Hippocampal formation (tissue), 2 donors: ENCODE data around the gene ANAPC16.
"Not testable (repeated sequence)": the region's sequence is repeated elsewhere in the genome, so short reads cannot be mapped to it uniquely, and the experiment has no call there.

Source experiments
- DNase-seq, 2 donors: peaks; one replicate each; lab custom pipeline; 2025; lab: John Stamatoyannopoulos, UW

The ANAPC16 gene

GRCh38 chr10:72278668-72279393 is 63.0 kb downstream of the ANAPC16 start:
- DNase-seq = no peak

DNA sequence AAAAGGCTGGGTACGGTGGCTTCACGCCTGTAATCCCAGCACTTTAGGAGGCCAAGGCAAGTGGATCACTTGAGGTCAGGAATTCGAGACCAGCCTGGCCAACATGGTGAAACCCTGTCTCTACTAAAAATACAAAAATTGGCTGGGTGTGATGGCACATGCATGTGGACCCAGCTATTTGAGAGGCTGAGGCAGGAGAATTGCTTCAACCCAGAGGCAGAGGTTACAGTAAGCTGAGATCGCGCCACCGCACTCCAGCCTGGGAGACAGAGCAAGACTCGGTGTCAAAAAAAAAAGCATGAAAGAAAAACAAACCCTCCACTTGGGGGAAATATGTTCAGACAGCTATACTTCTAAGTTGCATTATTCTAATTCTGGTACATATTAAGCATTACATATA is 63.8 kb downstream of the ANAPC16 start:
- DNase-seq = not testable (repeated sequence)

DNA sequence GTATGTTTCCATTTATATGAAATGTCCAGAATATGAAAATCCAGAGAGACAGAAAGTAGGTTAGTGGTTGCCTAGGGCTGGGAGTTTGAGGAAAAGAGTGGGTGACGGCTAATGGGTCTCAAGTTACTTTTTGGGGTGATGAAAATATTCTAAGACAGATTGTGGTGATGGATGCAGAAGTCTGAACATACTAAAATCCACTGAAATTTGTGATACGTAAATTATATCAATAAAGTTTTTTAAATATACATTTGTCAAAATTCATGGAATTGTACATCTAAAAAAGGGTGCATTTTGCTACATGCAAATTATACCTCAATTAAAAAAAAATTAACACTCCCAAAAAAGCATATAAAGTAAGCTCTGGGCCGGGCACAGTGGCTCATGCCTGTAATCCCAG is 67.3 kb downstream of the ANAPC16 start:
- DNase-seq = no peak
